Prostate gland (tissue), 2 donors: Measurements from ENCODE around the gene ZC2HC1C. TPM values are rescaled to one million over a fixed set of nuclear protein-coding genes. Genes with fewer than 3 reads are reported as not detected.

Source experiments
- DNase-seq: peaks from one replicate; pipeline ENCODE4 v3.0.0-alpha.2; 2019; ENCODE audit warnings: low spot score
- H3K27ac ChIP-seq, 2 donors: fragments of 200-600 bp; sonication (generic); 2 replicates each; pipeline ENCODE4 v1.5.1; 2017 to 2019
- H3K27me3 ChIP-seq: fragments of 200-600 bp; sonication (generic); replicated peaks from 2 replicates; pipeline ENCODE4 v1.5.1; 2019; ENCODE audit not compliant: insufficient read depth
- H3K36me3 ChIP-seq, 2 donors: fragments of 200-600 bp; sonication (generic); 1 replicate in 1 of 2; 2 replicates in 1 of 2; pipeline versions ENCODE4 v1.5.1 to v1.8.1; 2017 to 2019
- H3K4me1 ChIP-seq: fragments of 200-600 bp; sonication (generic); replicated peaks from 2 replicates; pipeline ENCODE4 v1.5.1; 2019
- H3K4me3 ChIP-seq, 2 donors: fragments of 200-600 bp; sonication (generic); 2 replicates each; pipeline ENCODE4 v1.5.1; 2017 to 2019
- H3K9me3 ChIP-seq: fragments of 200-600 bp; sonication (generic); 2 replicates; pipeline ENCODE4 v1.5.1; 2017
- POLR2A ChIP-seq: fragments of 450-650 bp; IDR thresholded peaks from one replicate; pipeline ENCODE4 v1.6.1; 2016; ENCODE audit warnings: antibody characterized with exemption, mild to moderate bottlenecking
- POLR2AphosphoS5 ChIP-seq: sonication (generic); formaldehyde crosslinking; IDR thresholded peaks from one replicate; pipeline ENCODE4 v1.6.1; 2017; ENCODE audit warnings: antibody characterized with exemption
- WGBS: methylation state at CpG from one replicate; pipeline ENCODE4 v1.1.5; 2018; 5-methylcytosine and 5-hydroxymethylcytosine counted together
- intact Hi-C: fragments of 100-400 bp; cut with DNase I; formaldehyde crosslinking; loops from one replicate; pipeline ENCODE4 v1.14.2; 2022
- small RNA-seq, 2 donors: library from RNA; depleted of rRNA; stranded (forward); fragments of <200 nt; gene quantifications; one replicate each; pipeline ENCODE3, GENCODE V24; 2016
- total RNA-seq, 2 donors: library from RNA; depleted of rRNA; stranded (reverse); fragments of >200 nt; gene quantifications; one replicate each; pipeline ENCODE4 v1.1.0, GENCODE V29; 2016
- TF ChIP-seq, protein P1 (sequence below), 4 experiments: fragments of 200-600 bp in 2 of 4; fragments of 450-650 bp in 2 of 4; sonication (generic) in 2 of 4; IDR thresholded peaks; 1 replicate in 3 of 4; 2 replicates in 1 of 4; pipeline ENCODE4 v1.5.1; 2016 to 2019; ENCODE audit warnings: antibody characterized with exemption in 4 of 4, mild to moderate bottlenecking in 2 of 4, moderate library complexity in 2 of 4

Gene ZC2HC1C
- total RNA-seq, 2 donors from 2014 or later: 1.8 to 19.4 TPM

GRCh38 chr14:75127903-75128595 lies 58.6 kb downstream of the ZC2HC1C start:
- WGBS: 68% methylated on average over 10 of the region's 10 CpGs
- H3K4me1 ChIP-seq: peaks cover 6% of the 10 kb centered on the region

GRCh38 chr14:75128596-75128990 lies 59.2 kb downstream of the ZC2HC1C start:
- Histone ChIP-seq H3K4me3 (no peak overlapping the region), H3K9me3 (no peaks in the 10 kb centered on the region), H3K4me1 (peaks cover 6% of the 10 kb centered on the region), H3K27ac (no peak overlapping the region), H3K27me3 (no peaks in the 10 kb centered on the region), H3K36me3 (no peaks in the 10 kb centered on the region)
- TF ChIP-seq POLR2A (no peak), POLR2AphosphoS5 (no peak)
- TF ChIP-seq, protein P1, sequence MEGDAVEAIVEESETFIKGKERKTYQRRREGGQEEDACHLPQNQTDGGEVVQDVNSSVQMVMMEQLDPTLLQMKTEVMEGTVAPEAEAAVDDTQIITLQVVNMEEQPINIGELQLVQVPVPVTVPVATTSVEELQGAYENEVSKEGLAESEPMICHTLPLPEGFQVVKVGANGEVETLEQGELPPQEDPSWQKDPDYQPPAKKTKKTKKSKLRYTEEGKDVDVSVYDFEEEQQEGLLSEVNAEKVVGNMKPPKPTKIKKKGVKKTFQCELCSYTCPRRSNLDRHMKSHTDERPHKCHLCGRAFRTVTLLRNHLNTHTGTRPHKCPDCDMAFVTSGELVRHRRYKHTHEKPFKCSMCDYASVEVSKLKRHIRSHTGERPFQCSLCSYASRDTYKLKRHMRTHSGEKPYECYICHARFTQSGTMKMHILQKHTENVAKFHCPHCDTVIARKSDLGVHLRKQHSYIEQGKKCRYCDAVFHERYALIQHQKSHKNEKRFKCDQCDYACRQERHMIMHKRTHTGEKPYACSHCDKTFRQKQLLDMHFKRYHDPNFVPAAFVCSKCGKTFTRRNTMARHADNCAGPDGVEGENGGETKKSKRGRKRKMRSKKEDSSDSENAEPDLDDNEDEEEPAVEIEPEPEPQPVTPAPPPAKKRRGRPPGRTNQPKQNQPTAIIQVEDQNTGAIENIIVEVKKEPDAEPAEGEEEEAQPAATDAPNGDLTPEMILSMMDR (IDR thresholded peaks at IDR 0.05): no peak
- 73% methylated on average over 5 of the region's 5 CpGs for WGBS
- intact Hi-C loops: loop anchor here (5.0 kb wide), 1 partner anchor 359 kb away; no protein-coding TSS in a partner anchor
- no peak for DNase-seq

More at GRCh38 chr14:75127903-75128595, 58.6 kb downstream of the ZC2HC1C start:
- intact Hi-C loops: loop anchor here (5.0 kb wide), 1 partner anchor 359 kb away; no protein-coding TSS in a partner anchor
- Histone ChIP-seq H3K27me3 (no peaks in the 10 kb centered on the region), H3K4me3 (peak overlapping the region; percentile 66 to 83), H3K27ac (peak overlapping the region in 1 of 2 donors; percentile 89), H3K9me3 (no peaks in the 10 kb centered on the region), H3K36me3 (no peaks in the 10 kb centered on the region)
- no peak for TF ChIP-seq POLR2AphosphoS5
- no peak for TF ChIP-seq POLR2A
- TF ChIP-seq, protein P1 (IDR thresholded peaks at IDR 0.05): no peak
- DNase-seq: no peak

Small RNA genes within 50 kb of the gene (small RNA-seq; reads per million reads assigned to genes)
- 0 reads per million in 2 donors for gene HIF1AP1
- 0 reads per million in 2 donors for gene RNU6-689P

Other genes starting within 250 kb of the ZC2HC1C start
- not detected for gene PROX2, start 193.5 kb upstream of the ZC2HC1C start, total RNA-seq
- 10 to 100 TPM; 44.9 to 93.0 TPM for gene DLST, start 187.7 kb upstream of the ZC2HC1C start, total RNA-seq
- 10 to 100 TPM in 1 of 2 donors, 1 to 10 TPM in 1; 1.5 to 15.1 TPM for gene RPS6KL1, start 146.4 kb upstream of the ZC2HC1C start, total RNA-seq
- 10 to 100 TPM in 1 of 2 donors, 1 to 10 TPM in 1; 7.9 to 16.2 TPM for gene PGF, start 114.0 kb upstream of the ZC2HC1C start, total RNA-seq
- 10 to 100 TPM; 43.9 to 60.4 TPM for gene EIF2B2, start 66.7 kb upstream of the ZC2HC1C start, total RNA-seq
- 10 to 100 TPM; 23.3 to 29.6 TPM for gene MLH3, start 18.2 kb upstream of the ZC2HC1C start, total RNA-seq
- 10 to 100 TPM; 11.2 to 14.3 TPM for gene ACYP1, start 5.6 kb upstream of the ZC2HC1C start, total RNA-seq
- 10 to 100 TPM; 59.5 to 89.8 TPM for gene NEK9, start 57.4 kb downstream of the ZC2HC1C start, total RNA-seq
- 100 to 1,000 TPM; 320 to 397 TPM for gene TMED10, start 107.0 kb downstream of the ZC2HC1C start, total RNA-seq
- 100 to 1,000 TPM in 1 of 2 donors, 10 to 100 TPM in 1; 73.9 to 127 TPM for gene FOS, start 209.2 kb downstream of the ZC2HC1C start, total RNA-seq